ENCODE measurements around the gene TRPM7. TPM values are rescaled to one million over a fixed set of nuclear protein-coding genes. Genes with fewer than 3 reads are reported as not detected.

TRPM7 gene
- total and polyA plus RNA-seq, 2 of the 8 experiments (the other 6 are each of a cell fraction or from before 2014, with no cell fraction given) = 7.5 to 33.2 TPM

- H2AFZ ChIP-seq (ENCODE audit: low read length) = no peak overlapping the region
- no peak overlapping the region for H3K4ac ChIP-seq (replicated peaks; ENCODE audit: insufficient read length, low read depth, low read length)
- no peak overlapping the region for H3K4me2 ChIP-seq (ENCODE audit: insufficient read depth in 1 of 2, low read depth in 2 of 2, low read length in 2 of 2)
- no peak overlapping the region for H4K8ac ChIP-seq (ENCODE audit: extremely low read depth, insufficient read depth, low read length)
- no peak overlapping the region for H2BK5ac ChIP-seq (ENCODE audit: low read depth, low read length)
- no peak for FAIRE-seq
- H3K79me2 ChIP-seq (ENCODE audit: control insufficient read depth in 1 of 2, insufficient read depth in 2 of 2, low read length in 2 of 2) = no peaks in the 10 kb centered on the region
- H4K5ac ChIP-seq (ENCODE audit: insufficient read length, low read depth, low read length) = no peak overlapping the region
- H3K27ac ChIP-seq (ENCODE audit: low read depth, low read length) = no peak overlapping the region
- no peak overlapping the region for H2BK12ac ChIP-seq (ENCODE audit: low read depth, low read length)
- H2BK15ac ChIP-seq (ENCODE audit: low read length) = no peak overlapping the region
- H2AK5ac ChIP-seq (ENCODE audit: low read depth, low read length) = no peak overlapping the region
- no peaks in the 10 kb centered on the region for H4K20me1 ChIP-seq (replicated peaks in 1 of 2; ENCODE audit: control insufficient read depth in 1 of 2, insufficient read depth in 2 of 2, low read length in 2 of 2)
- H3K36me3 ChIP-seq (ENCODE audit: control insufficient read depth in 2 of 4, insufficient read depth in 4 of 4, low read length in 3 of 4) = peaks cover 0 to 35% (median 7%) of the 10 kb centered on the region in 4 experiments; a peak in 6 of 8 replicates
- H3K27me3 ChIP-seq (replicated peaks in 1 of 4; ENCODE audit: control insufficient read depth in 3 of 4, extremely low read depth in 1 of 4, insufficient read depth in 3 of 4, low read length in 3 of 4) = peaks cover 0 to 1% (median 0%) of the 10 kb centered on the region in 4 experiments; a peak in 1 of 7 replicates
- no peaks in the 10 kb centered on the region for H3K9me3 ChIP-seq (ENCODE audit: insufficient read depth in 2 of 2, low read depth in 1 of 2, low read length in 1 of 2)
- H3K4me1 ChIP-seq (replicated peaks in 1 of 4; ENCODE audit: control insufficient read depth in 3 of 4, insufficient read depth in 4 of 4, low read length in 3 of 4) = no peaks in the 10 kb centered on the region
- no peak overlapping the region for H2BK20ac ChIP-seq (ENCODE audit: low read length)
- H3K23me2 ChIP-seq (ENCODE audit: low read depth, low read length) = no peaks in the 10 kb centered on the region
- no peak for DNase-seq (ENCODE audit: low read depth in 1 of 2, low spot score in 2 of 2)
- POLR2A ChIA-PET (ENCODE audit: partially characterized antibody) = no interaction called here
- H3K14ac ChIP-seq (ENCODE audit: insufficient read length) = no peak overlapping the region
- no peak overlapping the region for H3K4me3 ChIP-seq (ENCODE audit: extremely low read depth in 1 of 4, insufficient read depth in 2 of 4, low read depth in 3 of 4, low read length in 4 of 4)
- CTCF ChIA-PET (ENCODE audit: partially characterized antibody) = no interaction called here
- TF ChIP-seq GTF2F1 (IDR thresholded peaks at IDR 0.05; ENCODE audit: borderline replicate concordance, low read depth, low read length) = no peak
- no peak for TF ChIP-seq POU5F1 (IDR thresholded peaks at IDR 0.05; ENCODE audit: low read depth, low read length)
- no peak for TF ChIP-seq SP1 (IDR thresholded peaks at IDR 0.05; ENCODE audit: low read depth, low read length)
- TF ChIP-seq GABPA (IDR thresholded peaks at IDR 0.05; ENCODE audit: borderline replicate concordance, insufficient read depth, low read length) = no peak
- TF ChIP-seq CTBP2 (IDR thresholded peaks at IDR 0.05; ENCODE audit: borderline replicate concordance, insufficient read depth, insufficient read length, low read length) = no peak
- no peak for TF ChIP-seq BRCA1 (IDR thresholded peaks at IDR 0.05; ENCODE audit: low read depth, low read length)
- H3K9ac ChIP-seq (replicated peaks in 1 of 4; ENCODE audit: extremely low read depth in 1 of 4, low read depth in 3 of 4, low read length in 3 of 4) = no peak overlapping the region
- no peak overlapping the region for H3K56ac ChIP-seq (replicated peaks; ENCODE audit: insufficient read length, low read depth, low read length)
- no peak overlapping the region for H3K18ac ChIP-seq (ENCODE audit: extremely low read depth, low read length)
- H4K91ac ChIP-seq (replicated peaks; ENCODE audit: insufficient read length, low read length) = no peak overlapping the region
- no peak overlapping the region for H2BK120ac ChIP-seq (replicated peaks; ENCODE audit: low read depth, low read length)
- WGBS, 2 experiments (ENCODE audit: extremely low coverage in 1 of 2, insufficient coverage in 1 of 2, insufficient read length in 1 of 2, insufficient replicate concordance in 2 of 2, low coverage in 1 of 2, low lambda C conversion rate in 2 of 2, missing lambda C conversion rate in 1 of 2) = 78% methylated on average over 1 of the region's 1 CpG; no CpG with 5 or more reads in 1 of the 2 experiments
- H3K23ac ChIP-seq (ENCODE audit: insufficient read length) = no peak overlapping the region
- H3K79me1 ChIP-seq (ENCODE audit: low read depth, low read length) = no peaks in the 10 kb centered on the region
These were observed 61.9 kb downstream of the TRPM7 start for GRCh38 chr15:50624616-50625168.

All from H1 (cell line).